Natural killer cell (primary cell): Measurements from ENCODE around the gene LZTFL1. TPM values are rescaled to one million over a fixed set of nuclear protein-coding genes. Genes with fewer than 3 reads are reported as not detected.

Experiments
- ATAC-seq, 3 donors: fragments of 150-1000 bp in 2 of 3; fragments of 200-7000 bp in 1 of 3; cut with Tn5 transposase; 1 replicate in 1 of 3; 2 replicates in 2 of 3; pipeline ENCODE4 v1.10.0; 2021; ENCODE audit warnings: mild to moderate bottlenecking in 2 of 3, moderate library complexity in 2 of 3
- DNase-seq, 2 donors: peaks; one replicate each; pipeline versions ENCODE4 v3.0.0 to v3.0.0-alpha.2; 2013 to 2021; ENCODE audit warnings: mixed read lengths in 1 of 2
- H3K27ac ChIP-seq: one replicate; pipeline ENCODE4 v1.5.1; 2013; ENCODE audit warnings: mild to moderate bottlenecking, low read length
- H3K27me3 ChIP-seq: one replicate; pipeline ENCODE4 v1.6.1; 2013; ENCODE audit warnings: low read length; ENCODE audit not compliant: control insufficient read depth, insufficient read depth
- H3K36me3 ChIP-seq: one replicate; pipeline ENCODE4 v1.6.1; 2013; ENCODE audit warnings: low read length; ENCODE audit not compliant: control insufficient read depth, insufficient read depth
- H3K4me1 ChIP-seq: one replicate; pipeline ENCODE4 v1.6.1; 2013; ENCODE audit warnings: low read length; ENCODE audit not compliant: control insufficient read depth, insufficient read depth
- H3K4me3 ChIP-seq: one replicate; pipeline ENCODE4 v1.5.1; 2013; ENCODE audit warnings: low read length
- H3K9me3 ChIP-seq: one replicate; pipeline ENCODE4 v1.6.1; 2013; ENCODE audit warnings: low read length; ENCODE audit not compliant: control insufficient read depth, insufficient read depth
- H3K27ac Mint-ChIP-seq, 2 donors: one replicate each; pipeline ENCODE4 v1.8.0; 2022; ENCODE audit warnings: mild to moderate bottlenecking in 2 of 2, mixed read lengths in 2 of 2, moderate library complexity in 1 of 2
- H3K27me3 Mint-ChIP-seq, 2 donors: one replicate each; pipeline ENCODE4 v1.8.0; 2022; ENCODE audit warnings: low read depth in 2 of 2, mixed read lengths in 2 of 2
- H3K36me3 Mint-ChIP-seq: one replicate; pipeline ENCODE4 v1.8.0; 2022; ENCODE audit warnings: mixed read lengths
- H3K4me1 Mint-ChIP-seq, 2 donors: one replicate each; pipeline ENCODE4 v1.8.0; 2022; ENCODE audit warnings: mixed read lengths in 2 of 2
- H3K4me3 Mint-ChIP-seq: one replicate; pipeline ENCODE4 v1.8.0; 2022; ENCODE audit warnings: mild to moderate bottlenecking, moderate library complexity, mixed read lengths
- H3K9me3 Mint-ChIP-seq, 2 donors: one replicate each; pipeline ENCODE4 v1.8.0; 2022; ENCODE audit warnings: mixed read lengths in 2 of 2
- CTCF ChIP-seq: fragments of 200-600 bp; IDR thresholded peaks from one replicate; pipeline ENCODE4 v1.8.0; 2022; ENCODE audit warnings: antibody characterized with exemption
- WGBS: methylation state at CpG from one replicate; pipeline ENCODE4 v1.1.7; 2013; ENCODE audit warnings: missing lambda C conversion rate; ENCODE audit not compliant: insufficient coverage; 5-methylcytosine and 5-hydroxymethylcytosine counted together
- intact Hi-C: fragments of 100-400 bp; cut with micrococcal nuclease; formaldehyde crosslinking; loops from one replicate; pipeline ENCODE4 v1.14.2; 2022
- total RNA-seq, 4 donors: library from RNA; stranded (reverse); fragments of 120-200 nt in 1 of 4; gene quantifications; one replicate each; pipeline versions ENCODE4 v1.2.3 to v1.2.4, GENCODE V29; 2013 to 2022

Gene LZTFL1
- total RNA-seq, 3 donors from 2014 or later (not counting 1 experiment from before 2014, with no cell fraction given), result 16.4 to 19.8 (median 17.2) TPM

DNA sequence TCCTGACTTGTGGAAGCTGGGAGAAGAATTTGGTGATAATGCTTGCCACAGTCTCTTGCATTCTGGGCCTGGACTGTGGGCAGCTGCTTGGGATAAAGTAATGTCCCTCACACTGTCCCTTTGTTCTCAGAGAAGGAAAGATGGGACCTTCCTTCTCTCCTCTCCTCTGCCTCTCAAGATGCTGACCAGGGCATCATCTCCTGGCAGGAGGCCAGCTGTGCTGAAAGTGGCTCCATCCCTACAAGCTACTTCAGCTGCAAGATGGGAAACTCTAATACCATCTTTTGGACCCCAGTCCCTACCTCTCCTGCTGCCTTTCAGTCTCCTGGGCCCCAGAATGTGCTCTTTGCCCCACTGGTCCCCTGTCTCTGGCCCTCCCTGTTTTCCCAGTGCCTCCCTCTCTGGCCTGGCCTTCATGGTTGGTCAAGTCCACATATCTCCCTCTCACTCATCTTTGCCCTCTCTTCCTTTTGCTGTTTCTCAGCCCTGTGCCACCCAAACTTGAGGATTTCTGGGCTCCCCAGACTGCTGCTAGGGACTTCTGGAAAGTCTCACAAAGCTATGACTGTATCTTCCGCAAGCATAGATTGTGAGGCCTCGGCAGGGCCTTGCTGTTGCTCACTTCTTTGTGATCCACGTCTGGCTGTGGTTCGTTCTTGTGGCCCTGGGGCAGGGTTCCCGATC lies 38.5 kb downstream of the LZTFL1 start:
- DNase-seq (no peak), ATAC-seq (no peak)
- TF ChIP-seq CTCF, result no peak
- no peaks in the 10 kb centered on the region for H3K4me1 ChIP-seq
- Mint-ChIP-seq H3K27me3 (peaks cover 9 to 10% of the 10 kb centered on the region in 2 donors), H3K4me3 (no peak overlapping the region), H3K4me1 (no peaks in the 10 kb centered on the region), H3K36me3 (no peaks in the 10 kb centered on the region), H3K27ac (no peak overlapping the region), H3K9me3 (no peaks in the 10 kb centered on the region)
- intact Hi-C loops, result no loop called here
- H3K36me3 ChIP-seq, result no peaks in the 10 kb centered on the region
- no peak overlapping the region for H3K27ac ChIP-seq
- no peaks in the 10 kb centered on the region for H3K9me3 ChIP-seq
- no peak overlapping the region for H3K4me3 ChIP-seq
- H3K27me3 ChIP-seq, result no peaks in the 10 kb centered on the region
- 95% methylated on average over 5 of the region's 5 CpGs for WGBS

GRCh38 chr3:45802146-45802545 lies 39.8 kb downstream of the LZTFL1 start:
- Histone ChIP-seq H3K4me3 (no peak overlapping the region), H3K27ac (no peak overlapping the region), H3K27me3 (no peaks in the 10 kb centered on the region), H3K4me1 (no peaks in the 10 kb centered on the region), H3K9me3 (no peaks in the 10 kb centered on the region), H3K36me3 (no peaks in the 10 kb centered on the region)
- 96% methylated on average over 8 of the region's 9 CpGs for WGBS
- no peaks in the 10 kb centered on the region for H3K9me3 Mint-ChIP-seq
- DNase-seq, result no peak
- no peak for ATAC-seq
- TF ChIP-seq CTCF, result no peak
- H3K4me3 Mint-ChIP-seq, result no peak overlapping the region
- H3K27me3 Mint-ChIP-seq, result peaks cover 14 to 20% of the 10 kb centered on the region in 2 donors
- H3K36me3 Mint-ChIP-seq, result no peaks in the 10 kb centered on the region
- H3K4me1 Mint-ChIP-seq, result no peaks in the 10 kb centered on the region
- intact Hi-C loops, result no loop called here
- no peak overlapping the region for H3K27ac Mint-ChIP-seq

GRCh38 chr3:45800611-45801010 lies 41.3 kb downstream of the LZTFL1 start:
- WGBS, result 94% methylated on average over 3 of the region's 4 CpGs
- Histone ChIP-seq H3K9me3 (no peaks in the 10 kb centered on the region), H3K4me1 (peaks cover 10% of the 10 kb centered on the region), H3K27me3 (peaks cover 13% of the 10 kb centered on the region), H3K4me3 (no peak overlapping the region), H3K36me3 (no peaks in the 10 kb centered on the region), H3K27ac (no peak overlapping the region)
- Mint-ChIP-seq H3K36me3 (no peaks in the 10 kb centered on the region), H3K9me3 (no peaks in the 10 kb centered on the region), H3K27me3 (peaks cover 22 to 30% of the 10 kb centered on the region in 2 donors), H3K4me1 (peaks cover 1 to 11% of the 10 kb centered on the region in 2 donors), H3K27ac (no peak overlapping the region), H3K4me3 (no peak overlapping the region)
- ATAC-seq (no peak), DNase-seq (no peak)
- no peak for TF ChIP-seq CTCF
- intact Hi-C loops, result no loop called here

DNA sequence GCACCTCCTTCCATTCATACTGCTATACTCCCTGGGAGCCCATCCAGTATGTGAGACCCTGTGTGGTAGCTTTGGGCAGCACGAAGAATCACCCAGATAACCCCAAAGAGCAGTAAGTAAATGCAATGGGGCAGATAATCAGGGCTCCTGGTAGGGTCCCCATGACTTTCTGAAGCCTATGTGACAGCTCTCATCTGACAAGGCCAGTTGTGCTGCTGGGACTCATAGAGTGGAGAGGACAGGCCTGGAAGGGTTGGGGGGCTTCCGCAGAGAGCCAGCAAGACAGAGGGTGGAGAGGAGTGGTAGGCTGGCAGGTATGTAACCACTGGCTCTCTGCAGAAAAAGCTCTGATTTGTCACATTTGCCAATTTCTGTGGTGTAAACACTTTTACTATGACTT lies 42.3 kb downstream of the LZTFL1 start:
- Mint-ChIP-seq H3K27me3 (peaks cover 33 to 40% of the 10 kb centered on the region in 2 donors), H3K4me1 (peaks cover 7 to 16% of the 10 kb centered on the region in 2 donors), H3K4me3 (no peak overlapping the region), H3K9me3 (no peaks in the 10 kb centered on the region), H3K36me3 (no peaks in the 10 kb centered on the region), H3K27ac (no peak overlapping the region)
- Histone ChIP-seq H3K9me3 (no peaks in the 10 kb centered on the region), H3K4me1 (peaks cover 13% of the 10 kb centered on the region), H3K4me3 (no peak overlapping the region), H3K36me3 (no peaks in the 10 kb centered on the region), H3K27ac (no peak overlapping the region), H3K27me3 (peaks cover 21% of the 10 kb centered on the region)
- TF ChIP-seq CTCF, result no peak
- DNase-seq, result no peak
- 93% methylated on average over 2 of the region's 2 CpGs for WGBS
- ATAC-seq, result no peak
- intact Hi-C loops, result no loop called here
